OCI-LY7 (cell line): ENCODE results near the gene ODC1.

Experiments
- CTCF ChIP-seq: fragments of 200-600 bp; sonication (generic); conservative IDR thresholded peaks from 2 replicates; pipeline ENCODE4 v1.5.1; 2014; ENCODE audit warnings: mild to moderate bottlenecking, antibody characterized with exemption, low read length, moderate library complexity, mixed read lengths
- EZH2phosphoT487 ChIP-seq: fragments of 200-600 bp; sonication (generic); IDR thresholded peaks from 2 replicates; pipeline ENCODE4 v1.6.1; 2018; ENCODE audit warnings: low read depth, borderline replicate concordance, mild to moderate bottlenecking, mixed run types, antibody characterized with exemption, low read length, moderate library complexity, mixed read lengths

GRCh38 chr2:10449838-10450691 lies 1.9 kb upstream of the ODC1 start:
- TF ChIP-seq CTCF (no peak), EZH2phosphoT487 (no peak)
